H9 (cell line): Measurements from ENCODE around the gene MRPL14. TPM values are rescaled to one million over a fixed set of nuclear protein-coding genes. Genes with fewer than 3 reads are reported as not detected.

Experiments
- DNase-seq: peaks from one replicate; pipeline ENCODE4 v3.0.0-alpha.2; 2017
- H2AFZ ChIP-seq: one replicate; pipeline ENCODE4 v1.6.1; 2013; ENCODE audit warnings: mild to moderate bottlenecking, low read length, control low read depth, moderate library complexity
- H2AK5ac ChIP-seq: 2 replicates; pipeline ENCODE4 v1.6.1; 2013; ENCODE audit warnings: low read length, control low read depth, mixed read lengths; ENCODE audit not compliant: insufficient read length
- H2BK120ac ChIP-seq: one replicate; pipeline ENCODE4 v1.6.1; 2013; ENCODE audit warnings: low read depth, mild to moderate bottlenecking, low read length, control low read depth, inconsistent platforms; ENCODE audit not compliant: poor library complexity, severe bottlenecking
- H2BK12ac ChIP-seq: 2 replicates; pipeline ENCODE4 v1.6.1; 2013; ENCODE audit warnings: low read length, control low read depth, mixed read lengths, low read depth; ENCODE audit not compliant: insufficient read length
- H2BK15ac ChIP-seq: 2 replicates; pipeline ENCODE4 v1.6.1; 2013; ENCODE audit warnings: low read depth, low read length, control low read depth
- H2BK20ac ChIP-seq: one replicate; pipeline ENCODE4 v1.6.1; 2013; ENCODE audit warnings: low read depth, mild to moderate bottlenecking, low read length, control low read depth, inconsistent platforms; ENCODE audit not compliant: poor library complexity, severe bottlenecking
- H2BK5ac ChIP-seq: 2 replicates; pipeline ENCODE4 v1.6.1; 2013; ENCODE audit warnings: low read length, control low read depth, mixed read lengths; ENCODE audit not compliant: insufficient read length
- H3K14ac ChIP-seq: 2 replicates; pipeline ENCODE4 v1.6.1; 2013; ENCODE audit warnings: low read length, control low read depth; ENCODE audit not compliant: insufficient read depth
- H3K18ac ChIP-seq: 2 replicates; pipeline ENCODE4 v1.6.1; 2013; ENCODE audit warnings: low read depth, mild to moderate bottlenecking, mixed read lengths, low read length, control low read depth; ENCODE audit not compliant: insufficient read length
- H3K23ac ChIP-seq: 2 replicates; pipeline ENCODE4 v1.6.1; 2013; ENCODE audit warnings: low read length, control low read depth, mixed read lengths, low read depth; ENCODE audit not compliant: insufficient read length
- H3K23me2 ChIP-seq: 2 replicates; pipeline ENCODE4 v1.6.1; 2013; ENCODE audit warnings: low read depth, mild to moderate bottlenecking, mixed read lengths, low read length, control low read depth; ENCODE audit not compliant: insufficient read length, poor library complexity, severe bottlenecking
- H3K27ac ChIP-seq: 2 replicates; pipeline ENCODE4 v1.5.1; 2013; ENCODE audit warnings: low read length, control low read depth, mixed read lengths, low read depth; ENCODE audit not compliant: insufficient read length
- H3K27me3 ChIP-seq: 2 replicates; pipeline ENCODE4 v1.6.1; 2013; ENCODE audit warnings: low read length, control low read depth, inconsistent platforms; ENCODE audit not compliant: insufficient read depth
- H3K4ac ChIP-seq: 2 replicates; pipeline ENCODE4 v1.6.1; 2013; ENCODE audit warnings: low read depth, mild to moderate bottlenecking, control low read depth, inconsistent platforms, low read length, moderate library complexity
- H3K4me1 ChIP-seq: 2 replicates; pipeline ENCODE4 v1.6.1; 2013; ENCODE audit warnings: low read length, control low read depth, inconsistent platforms; ENCODE audit not compliant: insufficient read depth
- H3K4me2 ChIP-seq: 2 replicates; pipeline ENCODE4 v1.6.1; 2013; ENCODE audit warnings: low read length, control low read depth, mixed read lengths; ENCODE audit not compliant: insufficient read length, insufficient read depth
- H3K56ac ChIP-seq: 2 replicates; pipeline ENCODE4 v1.6.1; 2013; ENCODE audit warnings: low read depth, mild to moderate bottlenecking, mixed read lengths, low read length, control low read depth; ENCODE audit not compliant: insufficient read length
- H3K79me1 ChIP-seq: 2 replicates; pipeline ENCODE4 v1.6.1; 2013; ENCODE audit warnings: low read depth, mild to moderate bottlenecking, moderate library complexity, low read length, control low read depth, inconsistent platforms; ENCODE audit not compliant: insufficient read depth, poor library complexity, severe bottlenecking
- H3K79me2 ChIP-seq: 2 replicates; pipeline ENCODE4 v1.6.1; 2013; ENCODE audit warnings: low read length, control low read depth, inconsistent platforms; ENCODE audit not compliant: insufficient read depth
- H3K9ac ChIP-seq: 2 replicates; pipeline ENCODE4 v1.6.1; 2013; ENCODE audit warnings: low read length, control low read depth, mixed read lengths; ENCODE audit not compliant: insufficient read length; ENCODE audit errors: extremely low read depth
- H3K9me3 ChIP-seq: one replicate; pipeline ENCODE4 v1.6.1; 2013; ENCODE audit warnings: low read depth, low read length, inconsistent platforms; ENCODE audit not compliant: control insufficient read depth
- H3T11ph ChIP-seq: one replicate; pipeline ENCODE4 v1.6.1; 2013; ENCODE audit warnings: mild to moderate bottlenecking, low read length, control low read depth, inconsistent platforms
- H4K20me1 ChIP-seq: one replicate; pipeline ENCODE4 v1.6.1; 2013; ENCODE audit not compliant: control insufficient read depth, insufficient read length, insufficient read depth
- H4K5ac ChIP-seq: 2 replicates; pipeline ENCODE4 v1.6.1; 2013; ENCODE audit warnings: low read depth, mild to moderate bottlenecking, mixed read lengths, low read length, control low read depth; ENCODE audit not compliant: insufficient read length
- H4K8ac ChIP-seq: replicated peaks from 2 replicates; pipeline ENCODE4 v1.6.1; 2013; ENCODE audit warnings: low read length, control low read depth, mixed read lengths, low read depth; ENCODE audit not compliant: insufficient read length
- H4K91ac ChIP-seq: 2 replicates; pipeline ENCODE4 v1.6.1; 2013; ENCODE audit warnings: low read depth, mild to moderate bottlenecking, moderate library complexity, mixed read lengths, low read length, control low read depth; ENCODE audit not compliant: insufficient read length
- H3K27ac Mint-ChIP-seq, 3 experiments: 2 replicates in 2 of 3; 3 replicates in 1 of 3; pipeline ENCODE4 v1.8.0; 2020 to 2021; ENCODE audit warnings: mixed read lengths in 3 of 3, mild to moderate bottlenecking in 1 of 3, moderate library complexity in 1 of 3
- H3K27me3 Mint-ChIP-seq: 2 replicates; pipeline ENCODE4 v1.8.0; 2021; ENCODE audit warnings: low read depth, mild to moderate bottlenecking, moderate library complexity, mixed read lengths
- H3K36me3 Mint-ChIP-seq, 3 experiments: 2 replicates in 2 of 3; 3 replicates in 1 of 3; pipeline ENCODE4 v1.8.0; 2020 to 2021; ENCODE audit warnings: low read depth in 3 of 3, mixed read lengths in 3 of 3; ENCODE audit not compliant: insufficient read depth in 1 of 3
- H3K4me1 Mint-ChIP-seq, 2 experiments: 2 replicates each; pipeline ENCODE4 v1.8.0; 2020; ENCODE audit warnings: mixed read lengths in 2 of 2
- H3K4me3 Mint-ChIP-seq, 2 experiments: 2 replicates in 1 of 2; 3 replicates in 1 of 2; pipeline ENCODE4 v1.8.0; 2020 to 2021; ENCODE audit warnings: mild to moderate bottlenecking in 2 of 2, mixed read lengths in 2 of 2, moderate library complexity in 1 of 2
- H3K9me3 Mint-ChIP-seq, 2 experiments: 2 replicates in 1 of 2; 3 replicates in 1 of 2; pipeline ENCODE4 v1.8.0; 2020; ENCODE audit warnings: mild to moderate bottlenecking in 2 of 2, mixed read lengths in 2 of 2, moderate library complexity in 1 of 2
- CTCF ChIP-seq: fragments of 200-600 bp; sonication (generic); conservative IDR thresholded peaks from 3 replicates; pipeline ENCODE4 v1.8.0; 2021; ENCODE audit warnings: antibody characterized with exemption, mild to moderate bottlenecking
- whole genome bisulfite sequencing: extraction: QIAGEN DNeasy Blood & Tissue Kit; methylation state at CpG from one replicate; pipeline ENCODE4 v1.1.7; 2013; ENCODE audit warnings: missing lambda C conversion rate, low lambda C conversion rate, mixed read lengths; ENCODE audit not compliant: insufficient read length; ENCODE audit errors: extremely low coverage; 5-methylcytosine and 5-hydroxymethylcytosine counted together
- total RNA-seq: library from RNA; stranded (reverse); gene quantifications from 2 replicates; pipeline ENCODE4 v1.2.1, GENCODE V29; 2021

The MRPL14 gene
- total RNA-seq, 1 experiment from 2014 or later = 80.1 TPM

- H2AFZ ChIP-seq = no peak overlapping the region
- no peak overlapping the region for H3K9ac ChIP-seq
- no peak for TF ChIP-seq CTCF
- H2BK12ac ChIP-seq = no peak overlapping the region
- H2BK20ac ChIP-seq = no peak overlapping the region
- no peak overlapping the region for H3K27ac ChIP-seq
- H2BK5ac ChIP-seq = no peak overlapping the region
- Mint-ChIP-seq H3K9me3 (no peaks in the 10 kb centered on the region), H3K36me3 (peaks cover 24 to 71% (median 68%) of the 10 kb centered on the region in 3 experiments; a peak in 6 of 7 replicates), H3K27me3 (no peaks in the 10 kb centered on the region), H3K4me3 (no peak overlapping the region), H3K27ac (peak overlapping the region in 1 of 3 experiments; percentile 61; a peak in 1 of 7 replicates), H3K4me1 (peaks cover 17 to 21% of the 10 kb centered on the region in 2 experiments)
- H3K79me1 ChIP-seq = peaks cover 11% of the 10 kb centered on the region
- no peak overlapping the region for H2AK5ac ChIP-seq
- H3K9me3 ChIP-seq = no peaks in the 10 kb centered on the region
- WGBS = no CpG with 5 or more reads among the region's 7 CpGs
- H3K14ac ChIP-seq = no peak overlapping the region
- H4K91ac ChIP-seq = no peak overlapping the region
- H2BK120ac ChIP-seq = no peak overlapping the region
- no peak overlapping the region for H4K8ac ChIP-seq
- DNase-seq = no peak
- no peak overlapping the region for H4K5ac ChIP-seq
- H3K18ac ChIP-seq = no peak overlapping the region
- no peaks in the 10 kb centered on the region for H3K4me1 ChIP-seq
- H3K79me2 ChIP-seq = 0 out of 2 replicates have a peak, but pooled peaks cover 1% of the 10 kb centered on the region
- no peaks in the 10 kb centered on the region for H3K23me2 ChIP-seq
- no peaks in the 10 kb centered on the region for H4K20me1 ChIP-seq
- H3K56ac ChIP-seq = no peak overlapping the region
- H3K23ac ChIP-seq = no peak overlapping the region
- H3T11ph ChIP-seq = no peak overlapping the region
- H3K4me2 ChIP-seq = no peak overlapping the region
- H3K27me3 ChIP-seq = no peaks in the 10 kb centered on the region
- H3K4ac ChIP-seq = no peak overlapping the region
- no peak overlapping the region for H2BK15ac ChIP-seq
Measured at GRCh38 chr6:44105146-44105545, 22.1 kb downstream of the MRPL14 start.
